GM19193 (cell line): ENCODE measurements around the gene LILRB3.

Experiments used
- POLR2A ChIP-seq: IDR thresholded peaks from 4 replicates; pipeline ENCODE4 v1.6.1; 2011; ENCODE audit not compliant: insufficient read depth, insufficient read length; ENCODE audit errors: extremely low read depth

LILRB3 gene

GRCh38 chr19:54173951-54174834 lies 48.6 kb downstream of the LILRB3 start:
- TF ChIP-seq POLR2A = no peak

GRCh38 chr19:54173359-54173699 lies 49.5 kb downstream of the LILRB3 start:
- TF ChIP-seq POLR2A = no peak

GRCh38 chr19:54172471-54173358 lies 50.1 kb downstream of the LILRB3 start, which contains the start of gene TMC4:
TSS of gene TMC4 (minus strand) at chr19:54173160. CDS start at chr19:54173117, 43 bp downstream.
- TF ChIP-seq POLR2A = no peak

GRCh38 chr19:54169149-54169740 lies 53.6 kb downstream of the LILRB3 start:
- no peak for TF ChIP-seq POLR2A

- TF ChIP-seq POLR2A = no peak
Measured at GRCh38 chr19:54168174-54168917, 54.5 kb downstream of the LILRB3 start.
